Lower leg skin (tissue), 4 donors: ENCODE measurements around the gene GPD1. TPM values are rescaled to one million over a fixed set of nuclear protein-coding genes. Genes with fewer than 3 reads are reported as not detected.

Experiments used
- DNase-seq, 2 donors: peaks; one replicate each; pipeline ENCODE4 v3.0.0-alpha.2; 2019; ENCODE audit warnings: low spot score in 2 of 2
- H3K4me3 ChIP-seq: fragments of 200-600 bp; sonication (generic); 2 replicates; pipeline ENCODE4 v1.5.1; 2017; ENCODE audit warnings: mild to moderate bottlenecking, low read depth; ENCODE audit not compliant: poor library complexity, severe bottlenecking
- CTCF ChIP-seq, 3 donors: fragments of 450-650 bp; IDR thresholded peaks; one replicate each; pipeline ENCODE4 v1.5.1; 2016; ENCODE audit warnings: antibody characterized with exemption in 3 of 3, mild to moderate bottlenecking in 3 of 3, moderate library complexity in 2 of 3
- POLR2A ChIP-seq, 2 donors: fragments of 450-650 bp; IDR thresholded peaks; one replicate each; pipeline ENCODE4 v1.6.1; 2016 to 2017; ENCODE audit warnings: antibody characterized with exemption in 2 of 2, mild to moderate bottlenecking in 1 of 2, moderate library complexity in 1 of 2
- WGBS, 2 donors: methylation state at CpG; one replicate each; pipeline ENCODE4 v1.1.5; 2018; 5-methylcytosine and 5-hydroxymethylcytosine counted together
- intact Hi-C: fragments of 100-400 bp; cut with DNase I; formaldehyde crosslinking; loops from one replicate; pipeline ENCODE4 v1.15.0; 2023; ENCODE audit warnings: low total_unique reads
- total RNA-seq, 4 donors: library from RNA; depleted of rRNA; stranded (reverse); fragments of >200 nt; gene quantifications; one replicate each; pipeline ENCODE4 v1.1.0, GENCODE V29; 2016

Gene GPD1
- total RNA-seq = 10 to 100 TPM; 29.9 to 38.8 (median 36.7) TPM

GRCh38 chr12:50103767-50104321, at the start of gene GPD1:
Gene GPD1, plus strand, starts transcription at chr12:50104008. Its CDS starts 43 bp downstream, at chr12:50104051.
- intact Hi-C loops = no loop called here
- no peak for DNase-seq
- H3K4me3 ChIP-seq = no peak within 1 kb of the TSS
- TF ChIP-seq POLR2A (IDR thresholded peaks at IDR 0.05) (no peak), CTCF (IDR thresholded peaks at IDR 0.05) (no peak)
- WGBS, 2 donors = 19 to 26% methylated on average over 11 to 13 of the region's 13 CpGs

GRCh38 chr12:50055831-50056638, 47.8 kb upstream of the GPD1 start:
- WGBS, 2 donors = 6% methylated on average over 17 of the region's 17 CpGs
- DNase-seq = no peak
- intact Hi-C loops = loop anchor here (10.0 kb wide), 1 partner anchor 281 kb away; no protein-coding TSS in a partner anchor
- H3K4me3 ChIP-seq = no peak overlapping the region
- TF ChIP-seq CTCF (IDR thresholded peaks at IDR 0.05) (peak in 1 of 3 donors; percentile 76), POLR2A (IDR thresholded peaks at IDR 0.05) (no peak)

GRCh38 chr12:50056639-50056976, 47.2 kb upstream of the GPD1 start:
- DNase-seq = no peak
- intact Hi-C loops = loop anchor here (10.0 kb wide), 1 partner anchor 282 kb away; no protein-coding TSS in a partner anchor
- H3K4me3 ChIP-seq = no peak overlapping the region
- WGBS, 2 donors = 17 to 26% methylated on average over 3 of the region's 3 CpGs
- TF ChIP-seq POLR2A (IDR thresholded peaks at IDR 0.05) (no peak), CTCF (IDR thresholded peaks at IDR 0.05) (no peak)

- WGBS, 2 donors = 1% methylated on average over 22 to 47 of the region's 88 CpGs
- DNase-seq = peak; percentile 46 to 93
- intact Hi-C loops = loop anchor here (10.0 kb wide), 1 partner anchor 282 kb away; no protein-coding TSS in a partner anchor
- H3K4me3 ChIP-seq = peak within 1 kb of the TSS; percentile 26
- TF ChIP-seq CTCF (IDR thresholded peaks at IDR 0.05) = no peak
- TF ChIP-seq POLR2A (IDR thresholded peaks at IDR 0.05) = no peak
Observed at GRCh38 chr12:50057000-50057841, 46.6 kb upstream of the GPD1 start, which contains the start of gene ASIC1. Gene ASIC1, plus strand, starts transcription at chr12:50057596. Its CDS starts 1,171 bp downstream, at chr12:50058767.

- intact Hi-C loops = loop anchor here (10.0 kb wide), 1 partner anchor 283 kb away; no protein-coding TSS in a partner anchor
- 24 to 50% methylated on average over 10 to 19 of the region's 30 CpGs for WGBS, 2 donors
- no peak for DNase-seq
Observed at GRCh38 chr12:50057896-50058670, 45.7 kb upstream of the GPD1 start.

More at GRCh38 chr12:50057896-50058670, 45.7 kb upstream of the GPD1 start:
- H3K4me3 ChIP-seq = peak overlapping the region; percentile 26
- TF ChIP-seq POLR2A (IDR thresholded peaks at IDR 0.05) (no peak), CTCF (IDR thresholded peaks at IDR 0.05) (no peak)
